Hippocampal formation (tissue), 2 donors: ENCODE results near the gene RPL13.
A peak's percentile ranks its signal among the peaks of the same experiment; 100 is the strongest.

Experiments used
- DNase-seq, 2 donors: peaks; one replicate each; lab custom pipeline; 2025; lab: John Stamatoyannopoulos, UW

RPL13 gene

DNA sequence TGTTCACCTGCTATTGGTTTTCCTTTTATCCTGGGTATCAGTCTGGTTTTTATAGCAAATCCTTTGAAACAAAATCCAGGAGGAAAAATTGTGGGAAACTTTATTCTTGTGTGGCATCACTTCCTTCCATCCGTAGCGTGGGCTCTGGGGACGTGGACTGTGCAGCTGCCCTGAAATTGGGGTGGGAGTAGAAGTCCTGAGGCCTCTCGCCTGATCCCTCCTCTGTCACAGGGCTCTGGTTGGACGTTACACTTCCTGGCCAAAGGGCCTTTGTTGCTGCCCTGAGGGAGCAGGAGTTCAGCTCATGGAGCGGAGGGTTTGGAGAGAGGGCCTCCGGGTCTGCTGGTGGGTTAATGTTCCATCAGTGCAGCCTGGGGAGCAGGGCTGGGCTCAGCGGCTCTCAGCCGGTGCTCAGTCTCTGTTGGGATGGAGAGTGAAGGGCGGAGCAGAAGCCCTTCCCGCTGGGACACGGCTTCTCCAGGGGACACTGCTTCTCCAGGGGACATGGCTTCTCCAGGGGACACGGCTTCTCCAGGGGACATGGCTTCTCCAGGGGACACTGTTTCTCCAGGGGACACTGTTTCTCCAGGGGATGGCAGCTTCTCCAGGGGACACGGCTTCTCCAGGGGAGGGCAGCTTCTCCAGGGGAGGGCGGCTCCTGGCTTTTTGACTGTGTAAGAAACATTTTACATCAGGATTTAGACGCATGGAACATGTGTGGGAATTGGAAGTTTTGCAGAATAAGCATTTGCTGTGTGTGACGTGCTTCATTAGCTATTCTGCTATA is 15.2 kb upstream of the RPL13 start:
- no peak for DNase-seq

DNA sequence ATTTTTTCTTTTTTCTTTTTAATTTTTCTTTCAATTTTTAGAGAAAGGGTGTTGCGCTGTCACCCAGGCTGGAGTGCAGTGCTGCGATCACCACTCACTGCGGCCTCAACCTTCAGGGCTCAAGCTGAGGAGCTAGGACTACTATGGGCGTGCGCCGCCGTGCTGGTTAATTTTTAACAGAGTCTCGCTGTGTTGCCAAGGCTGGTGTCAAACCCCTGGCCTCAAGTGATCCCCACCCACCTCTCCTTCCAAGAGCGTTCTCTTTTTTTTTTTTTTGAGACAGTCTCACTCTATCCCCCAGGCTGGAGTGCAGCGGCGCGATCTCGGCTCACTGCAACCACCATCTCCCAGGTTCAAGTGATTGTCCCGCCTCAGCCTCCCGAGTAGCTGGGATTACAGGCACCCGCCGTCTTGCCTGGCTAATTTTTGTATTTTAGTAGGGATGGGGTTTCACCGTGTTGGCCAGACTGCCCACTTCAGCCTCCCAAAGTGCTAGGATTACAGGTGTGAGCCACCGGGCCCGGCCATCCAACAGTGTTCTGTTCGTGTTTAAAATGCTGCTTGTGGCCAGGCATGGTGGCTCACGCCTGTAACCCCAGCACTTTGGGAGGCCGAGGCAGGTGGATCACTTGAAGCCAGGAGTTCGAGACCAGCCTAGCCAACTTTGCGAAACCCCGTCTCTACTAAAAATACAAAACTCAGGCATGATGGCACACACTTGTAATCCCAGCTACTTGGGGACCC is 14.5 kb upstream of the RPL13 start:
- no peak for DNase-seq

DNA sequence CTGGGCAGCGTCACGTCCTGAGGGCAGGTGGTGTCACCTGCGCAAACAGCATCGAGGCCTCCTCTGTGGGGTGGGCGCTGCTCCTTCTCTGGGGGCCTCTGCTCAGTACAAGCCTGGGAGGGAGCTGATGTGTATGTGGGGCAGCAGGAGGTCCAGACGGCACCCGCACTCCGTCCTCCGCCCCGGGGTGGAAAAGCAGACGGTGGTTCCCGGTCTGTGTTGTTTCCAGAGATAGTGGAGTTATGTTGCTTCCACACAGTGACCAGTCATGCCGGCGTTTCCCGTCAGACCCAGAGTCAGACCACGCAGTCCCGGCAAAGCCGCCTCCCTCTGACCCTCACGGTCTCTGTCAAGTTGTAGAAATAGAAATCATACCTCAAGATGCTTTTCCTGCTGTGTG is 13.7 kb upstream of the RPL13 start:
- DNase-seq: no peak

DNA sequence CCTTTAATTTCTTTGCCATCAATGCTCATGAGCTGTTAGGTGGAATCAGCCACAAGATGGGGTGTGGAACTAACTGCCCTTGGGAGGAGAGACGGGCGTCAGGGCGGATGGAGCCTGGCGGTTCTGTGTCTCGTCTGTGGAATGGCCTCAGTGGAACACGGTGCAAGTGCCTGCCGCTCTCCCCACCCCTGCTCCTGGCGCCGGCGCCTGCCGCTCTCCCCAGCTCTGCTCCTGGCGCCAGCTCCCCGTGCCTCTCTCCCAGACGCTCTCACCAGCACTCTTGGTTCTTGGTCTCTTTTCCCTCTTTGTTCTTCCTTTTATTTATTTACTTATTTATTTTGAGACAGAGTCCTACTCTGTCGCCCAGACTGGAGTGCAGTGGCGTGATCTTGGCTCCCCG is 13.2 kb upstream of the RPL13 start:
- no peak for DNase-seq

DNA sequence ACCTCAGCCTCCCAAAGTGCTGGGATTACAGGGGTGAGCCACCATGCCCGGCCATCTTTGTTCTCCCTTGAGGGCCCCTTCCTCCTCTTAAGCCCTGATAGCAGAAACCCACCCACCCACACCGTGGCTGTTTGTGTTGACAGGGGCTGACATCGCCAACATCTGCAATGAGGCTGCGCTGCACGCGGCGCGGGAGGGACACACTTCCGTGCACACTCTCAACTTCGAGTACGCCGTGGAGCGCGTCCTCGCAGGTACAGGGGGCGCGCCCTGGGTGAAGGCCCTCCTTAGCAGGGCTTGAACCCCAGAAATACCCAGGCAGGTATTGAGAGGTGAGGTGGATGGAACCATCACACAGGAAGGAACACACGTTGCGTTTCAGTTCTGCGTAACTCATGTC is 12.6 kb upstream of the RPL13 start:
- no peak for DNase-seq

DNA sequence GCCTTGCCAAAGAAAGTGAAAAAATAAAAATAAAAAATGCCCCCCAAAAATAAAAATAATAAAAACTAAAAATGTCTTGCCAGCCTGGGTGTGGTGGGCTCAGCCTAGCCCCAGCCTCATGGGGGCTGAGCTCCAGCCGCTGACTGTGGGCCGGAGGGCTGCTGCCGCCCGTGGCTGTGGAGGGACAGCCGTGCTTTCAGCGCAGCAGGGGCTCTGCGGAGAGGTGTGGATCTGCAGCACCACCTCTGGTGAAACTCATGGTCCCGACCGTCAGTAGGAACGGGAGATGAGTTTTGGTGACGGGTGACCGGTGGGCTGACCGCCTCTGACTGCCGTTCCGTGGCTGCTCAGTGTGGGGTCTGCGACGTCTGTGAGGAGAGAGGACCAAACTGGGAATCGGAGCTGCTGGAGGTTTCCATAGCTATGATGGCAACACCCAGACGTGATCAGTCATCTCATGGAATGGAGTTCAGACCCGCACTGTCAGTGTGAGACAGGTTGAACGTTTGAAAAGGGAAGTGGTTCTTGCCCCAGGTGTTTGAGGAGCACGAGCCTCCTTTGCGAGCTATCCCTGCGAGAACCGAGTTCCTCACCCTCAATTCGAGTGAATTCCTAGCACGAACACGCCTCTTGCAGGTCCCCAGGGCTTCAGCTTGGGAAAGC is 12.0 kb upstream of the RPL13 start:
- no peak for DNase-seq

DNA sequence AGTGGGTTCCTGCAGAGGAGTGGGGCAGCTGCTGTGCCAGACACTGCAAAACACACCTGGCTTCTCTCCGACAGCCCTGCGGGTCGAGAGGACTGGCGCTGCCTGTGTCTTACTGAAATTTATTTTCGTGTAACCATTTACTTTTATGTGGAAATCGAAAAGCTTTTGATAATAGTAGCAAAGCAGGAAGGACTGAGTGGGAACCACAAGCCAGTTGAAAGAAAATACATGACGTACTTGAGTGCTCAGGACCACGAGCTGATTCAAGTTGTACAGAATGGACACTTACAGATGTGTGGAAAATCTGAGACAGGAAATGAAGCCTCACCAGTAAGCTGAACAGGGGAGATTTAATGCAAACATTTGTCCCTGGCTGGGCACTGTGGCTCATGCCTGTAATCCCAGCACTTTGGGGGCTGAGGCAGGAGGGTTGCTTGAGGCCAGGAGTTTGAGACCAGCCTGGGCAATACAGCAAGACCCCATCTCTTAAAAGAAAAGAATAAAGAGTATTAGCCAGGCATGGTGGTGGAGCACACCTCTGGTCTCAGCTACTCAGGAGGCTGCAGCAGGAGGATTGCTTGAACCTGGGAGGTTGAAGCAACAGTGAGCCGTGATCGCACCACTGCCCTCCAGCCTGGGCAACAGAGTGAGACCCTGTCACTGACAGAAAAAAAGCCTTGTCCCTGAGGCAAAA is 11.3 kb upstream of the RPL13 start:
- no peak for DNase-seq

DNA sequence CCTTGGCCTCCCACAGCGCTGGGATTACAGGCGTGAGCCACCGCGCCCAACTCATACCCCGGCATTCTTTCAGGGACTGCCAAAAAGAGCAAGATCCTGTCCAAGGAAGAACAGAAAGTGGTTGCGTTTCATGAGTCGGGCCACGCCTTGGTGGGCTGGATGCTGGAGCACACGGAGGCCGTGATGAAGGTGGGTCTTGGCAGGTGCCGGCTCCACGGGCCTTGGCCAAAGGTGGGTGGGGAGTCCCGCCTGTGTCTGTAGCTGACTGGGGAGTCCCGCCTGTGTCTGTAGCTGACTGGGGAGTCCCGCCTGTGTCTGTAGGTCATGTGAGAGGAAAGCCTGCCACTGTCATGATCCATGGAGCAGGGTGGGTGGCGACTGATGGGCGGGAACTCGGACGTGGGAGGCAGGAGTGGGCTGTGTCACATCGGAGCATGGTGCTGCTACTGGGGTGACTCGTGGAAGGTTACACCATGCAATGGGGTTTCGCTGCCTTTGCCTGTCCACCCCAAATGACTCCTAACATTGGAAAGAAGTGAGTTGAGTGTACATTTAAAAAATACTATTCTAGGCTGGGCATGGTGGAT is 10.0 kb upstream of the RPL13 start:
- no peak for DNase-seq

DNA sequence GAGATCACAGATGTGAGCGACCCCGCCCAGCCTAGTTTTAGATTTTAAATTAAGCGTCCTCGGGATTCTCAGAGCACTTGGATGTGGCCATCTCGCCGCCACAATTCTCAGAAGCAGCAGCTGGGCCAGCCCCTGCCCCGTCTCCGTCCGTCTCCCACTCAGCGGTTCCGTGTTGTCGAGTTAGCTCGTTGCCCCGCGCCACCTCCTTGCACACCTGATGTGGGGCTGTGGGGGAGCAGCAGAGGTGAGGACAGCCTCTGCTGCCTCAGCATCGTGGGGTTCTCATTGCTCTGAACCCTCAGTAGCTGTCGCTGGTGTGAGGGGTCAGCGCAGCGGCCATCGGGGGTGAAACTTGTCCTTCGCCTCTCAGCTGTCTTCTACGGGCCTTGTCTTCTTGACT is 8.2 kb upstream of the RPL13 start:
- DNase-seq: no peak

DNA sequence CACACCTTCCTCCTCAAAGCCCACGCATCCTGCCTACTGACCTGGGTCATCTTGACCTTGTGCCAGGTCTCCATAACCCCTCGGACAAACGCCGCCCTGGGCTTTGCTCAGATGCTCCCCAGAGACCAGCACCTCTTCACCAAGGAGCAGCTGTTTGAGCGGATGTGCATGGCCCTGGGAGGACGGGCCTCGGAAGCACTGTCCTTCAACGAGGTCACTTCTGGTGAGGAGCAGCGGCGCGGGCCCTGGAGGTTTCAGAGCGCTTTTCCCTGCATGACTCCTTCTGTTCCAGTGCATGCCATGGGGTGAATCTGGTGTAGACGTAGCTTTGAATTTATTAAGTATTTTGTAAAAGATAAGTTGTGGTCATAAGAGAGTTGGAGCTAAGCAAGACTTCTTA is 7.6 kb upstream of the RPL13 start:
- DNase-seq: no peak

DNA sequence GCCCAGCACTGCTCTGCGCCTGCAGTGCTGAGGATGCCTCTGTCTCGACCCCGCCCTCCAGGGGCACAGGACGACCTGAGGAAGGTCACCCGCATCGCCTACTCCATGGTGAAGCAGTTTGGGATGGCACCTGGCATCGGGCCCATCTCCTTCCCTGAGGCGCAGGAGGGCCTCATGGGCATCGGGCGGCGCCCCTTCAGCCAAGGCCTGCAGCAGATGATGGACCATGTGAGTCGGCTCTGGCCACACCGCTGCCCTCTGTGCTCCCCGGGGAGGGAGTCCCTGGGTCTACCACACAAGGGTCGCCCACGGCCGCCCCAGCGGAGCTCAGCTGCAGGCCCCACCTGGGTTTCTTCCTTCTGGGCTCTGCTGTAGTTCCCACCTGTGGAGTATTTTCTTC is 6.7 kb upstream of the RPL13 start:
- DNase-seq: no peak

DNA sequence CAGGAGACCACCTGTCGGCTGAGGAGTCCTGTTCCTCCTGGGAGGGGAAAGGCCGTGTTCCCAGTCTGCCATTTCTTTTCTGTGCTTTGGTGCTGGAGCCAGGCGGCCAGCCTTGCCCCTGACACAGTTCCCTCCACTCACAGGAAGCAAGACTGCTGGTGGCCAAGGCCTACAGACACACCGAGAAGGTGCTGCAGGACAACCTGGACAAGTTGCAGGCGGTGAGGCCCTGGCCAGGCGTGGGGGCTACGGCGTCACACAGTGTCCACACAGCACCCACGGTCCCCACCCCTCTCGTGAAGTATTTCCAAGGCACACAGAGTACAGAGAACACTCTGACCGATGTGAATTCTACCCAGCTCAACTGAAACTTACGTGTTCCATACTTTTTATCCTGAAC is 6.1 kb upstream of the RPL13 start:
- no peak for DNase-seq

DNA sequence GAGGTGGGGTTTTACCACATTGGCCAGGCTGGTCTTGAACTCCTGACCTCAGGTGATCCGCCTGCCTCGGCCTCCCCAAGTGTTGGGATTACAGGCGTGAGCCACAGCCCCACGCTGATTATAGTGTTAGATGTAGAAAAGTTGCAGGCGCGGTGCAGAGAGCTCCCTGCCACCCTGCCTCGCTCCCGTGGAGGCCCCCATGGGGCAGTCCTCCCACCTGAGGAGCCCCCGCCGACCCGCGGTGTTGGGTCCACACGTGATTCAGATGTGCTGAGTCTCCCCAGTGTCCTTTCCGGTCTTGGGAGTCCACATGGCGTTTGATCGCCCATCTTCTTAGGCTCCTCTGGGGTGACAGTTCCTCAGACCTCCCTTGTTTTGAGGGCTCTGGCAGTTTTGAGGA is 5.2 kb upstream of the RPL13 start:
- no peak for DNase-seq

DNA sequence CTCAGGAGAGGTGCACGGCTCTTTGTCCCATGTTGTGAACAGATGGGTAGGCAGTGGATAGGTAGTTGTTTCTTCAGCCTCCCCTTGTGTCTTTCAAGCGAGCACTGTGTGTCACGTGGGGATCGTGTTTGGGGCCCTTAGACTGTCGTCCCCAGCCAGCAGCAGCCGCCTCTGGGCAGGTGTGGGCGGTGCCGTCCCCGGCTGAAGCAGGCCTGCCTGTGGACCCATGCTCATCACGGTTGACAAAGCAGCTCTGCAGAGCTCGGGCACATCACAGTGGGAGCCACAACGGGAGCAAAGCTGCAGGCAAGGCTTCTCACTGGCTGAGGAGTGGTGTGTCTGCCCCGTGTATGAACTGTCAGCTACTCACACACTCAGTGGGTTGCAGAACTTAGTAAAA is 4.7 kb upstream of the RPL13 start:
- DNase-seq: no peak

DNA sequence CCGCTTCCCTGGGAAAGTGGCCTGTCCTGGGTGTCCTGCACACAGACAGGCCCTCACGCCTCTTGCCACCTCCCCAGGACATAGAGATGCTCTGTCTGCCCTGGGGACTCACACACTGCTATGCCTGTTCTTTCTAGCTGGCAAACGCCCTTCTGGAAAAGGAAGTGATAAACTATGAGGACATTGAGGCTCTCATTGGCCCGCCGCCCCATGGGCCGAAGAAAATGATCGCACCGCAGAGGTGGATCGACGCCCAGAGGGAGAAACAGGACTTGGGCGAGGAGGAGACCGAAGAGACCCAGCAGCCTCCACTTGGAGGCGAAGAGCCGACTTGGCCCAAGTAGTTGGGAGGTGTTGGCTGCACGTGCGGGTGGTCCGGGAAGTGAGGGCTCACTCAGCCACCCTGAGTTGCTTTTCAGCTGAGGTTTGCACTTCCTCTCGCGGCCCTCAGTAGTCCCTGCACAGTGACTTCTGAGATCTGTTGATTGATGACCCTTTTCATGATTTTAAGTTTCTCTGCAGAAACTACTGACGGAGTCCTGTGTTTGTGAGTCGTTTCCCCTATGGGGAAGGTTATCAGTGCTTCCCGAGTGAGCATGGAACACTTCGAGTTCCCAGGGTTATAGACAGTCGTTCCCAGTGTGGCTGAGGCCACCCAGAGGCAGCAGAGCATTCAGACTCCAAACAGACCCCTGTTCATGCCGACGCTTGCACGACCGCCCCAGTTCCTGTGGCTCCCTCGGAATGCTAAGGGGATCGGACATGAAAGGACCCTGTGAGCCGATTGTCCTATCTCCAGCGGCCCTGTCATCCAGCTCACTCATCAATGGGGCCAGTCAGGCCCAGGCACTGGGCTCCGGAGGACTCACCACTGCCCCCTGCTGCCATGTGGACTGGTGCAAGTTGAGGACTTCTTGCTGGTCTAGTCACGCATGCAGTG is 3.5 kb upstream of the RPL13 start:
- peak; percentile 86 to 93 for DNase-seq

DNA sequence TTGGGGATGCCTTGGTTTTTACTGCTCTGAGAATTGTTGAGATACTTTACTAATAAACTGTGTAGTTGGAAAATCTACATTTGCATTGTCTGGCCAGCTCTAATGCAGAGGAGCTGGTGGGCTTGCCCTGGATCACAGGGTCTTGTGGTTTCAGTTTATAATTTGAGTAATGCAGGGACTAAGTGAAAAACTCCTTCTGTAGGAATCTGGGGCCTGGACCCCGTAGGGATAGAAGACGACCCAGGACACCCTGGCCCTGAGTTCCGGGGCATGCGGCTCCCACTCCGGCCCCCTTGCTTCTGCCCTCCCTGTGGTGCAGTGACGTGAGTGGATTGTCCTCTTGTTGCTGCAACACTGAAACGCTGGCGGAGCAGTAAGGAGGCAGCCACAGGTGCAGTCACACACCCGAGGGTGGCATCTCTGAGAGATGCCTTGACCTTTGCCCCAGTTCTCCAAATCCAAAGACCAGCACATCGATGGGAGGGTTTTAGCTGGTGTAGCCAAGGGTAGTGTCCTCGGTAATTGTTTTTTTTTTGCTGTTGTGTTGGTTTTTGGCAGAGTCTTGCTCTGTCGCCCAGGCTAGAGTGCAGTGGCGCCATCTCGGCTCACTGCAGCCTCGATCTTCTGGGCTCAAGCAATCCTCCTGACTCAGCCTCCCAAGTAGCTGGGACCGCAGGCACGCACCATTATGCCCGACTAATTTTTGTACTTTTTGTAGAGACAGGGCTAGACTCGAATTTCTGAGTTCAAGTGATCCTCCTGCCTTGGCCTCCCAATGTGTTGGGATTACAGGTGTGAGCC is 2.6 kb upstream of the RPL13 start:
- DNase-seq: no peak

DNA sequence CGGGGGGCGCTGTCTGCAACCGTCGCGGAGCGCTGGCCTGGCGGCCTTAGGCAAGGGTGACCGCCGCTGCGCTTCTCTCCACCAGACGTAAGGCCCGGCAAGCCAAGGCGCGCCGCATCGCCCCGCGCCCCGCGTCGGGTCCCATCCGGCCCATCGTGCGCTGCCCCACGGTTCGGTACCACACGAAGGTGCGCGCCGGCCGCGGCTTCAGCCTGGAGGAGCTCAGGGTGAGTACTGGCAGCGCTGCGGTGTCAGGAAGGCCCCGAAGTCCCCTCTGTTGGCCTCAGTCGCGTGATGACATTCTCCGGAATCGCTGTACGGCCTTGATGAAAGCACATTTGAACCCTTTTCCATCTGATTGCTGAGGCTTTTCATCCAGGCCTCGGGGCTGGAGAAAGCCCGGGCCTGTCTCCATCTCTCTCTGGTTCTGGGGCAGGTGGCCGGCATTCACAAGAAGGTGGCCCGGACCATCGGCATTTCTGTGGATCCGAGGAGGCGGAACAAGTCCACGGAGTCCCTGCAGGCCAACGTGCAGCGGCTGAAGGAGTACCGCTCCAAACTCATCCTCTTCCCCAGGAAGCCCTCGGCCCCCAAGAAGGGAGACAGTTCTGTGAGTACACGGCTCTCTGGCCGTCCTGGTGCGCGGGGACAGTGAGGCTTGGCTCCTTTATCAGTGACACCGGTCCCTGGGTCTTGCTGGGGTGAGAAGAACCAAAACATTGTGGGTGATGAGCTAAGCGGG is 831 bp downstream of the RPL13 start:
- no peak for DNase-seq

DNA sequence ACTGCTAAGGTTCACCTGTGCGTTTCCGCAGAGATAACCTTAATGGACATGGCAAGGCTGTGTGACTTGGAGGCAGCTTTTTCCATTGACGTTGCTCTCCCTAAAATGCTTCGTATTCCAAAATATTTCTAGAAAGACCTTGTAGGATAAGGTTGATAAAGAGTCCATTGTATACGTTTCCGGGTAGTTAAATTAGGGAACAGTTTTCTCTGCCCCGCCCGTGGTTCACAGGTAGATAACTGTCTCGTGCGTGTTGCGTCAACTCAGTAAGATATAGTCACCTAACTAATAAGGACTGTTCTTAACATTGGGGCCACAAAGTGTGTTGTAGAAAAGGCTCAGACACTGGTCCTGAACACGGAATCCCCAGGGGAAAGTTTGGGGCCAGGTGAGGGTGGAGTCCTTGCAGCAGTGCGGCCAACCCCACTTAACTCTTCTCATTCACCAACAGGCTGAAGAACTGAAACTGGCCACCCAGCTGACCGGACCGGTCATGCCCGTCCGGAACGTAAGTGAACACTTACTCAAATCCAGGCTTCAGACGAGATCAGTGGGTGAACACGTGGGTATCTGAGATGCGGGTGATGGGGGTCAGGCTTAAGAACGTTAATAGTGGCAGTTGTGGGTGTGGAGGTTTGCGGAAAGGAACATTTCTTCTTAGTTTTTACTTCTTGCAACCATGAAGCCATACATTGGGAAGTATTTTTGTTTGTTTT is 1.6 kb downstream of the RPL13 start:
- DNase-seq: no peak

DNA sequence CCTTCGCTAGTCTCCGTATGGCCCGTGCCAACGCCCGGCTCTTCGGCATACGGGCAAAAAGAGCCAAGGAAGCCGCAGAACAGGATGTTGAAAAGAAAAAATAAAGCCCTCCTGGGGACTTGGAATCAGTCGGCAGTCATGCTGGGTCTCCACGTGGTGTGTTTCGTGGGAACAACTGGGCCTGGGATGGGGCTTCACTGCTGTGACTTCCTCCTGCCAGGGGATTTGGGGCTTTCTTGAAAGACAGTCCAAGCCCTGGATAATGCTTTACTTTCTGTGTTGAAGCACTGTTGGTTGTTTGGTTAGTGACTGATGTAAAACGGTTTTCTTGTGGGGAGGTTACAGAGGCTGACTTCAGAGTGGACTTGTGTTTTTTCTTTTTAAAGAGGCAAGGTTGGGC is 2.5 kb downstream of the RPL13 start:
- peak in 1 of 2 donors; percentile 23 for DNase-seq
